ENCODE data around the gene OR10G7. TPM values are rescaled to one million over a fixed set of nuclear protein-coding genes. Genes with fewer than 3 reads are reported as not detected.

Gene OR10G7
- total RNA-seq, 1 donor from 2014 or later, result not detected

DNA sequence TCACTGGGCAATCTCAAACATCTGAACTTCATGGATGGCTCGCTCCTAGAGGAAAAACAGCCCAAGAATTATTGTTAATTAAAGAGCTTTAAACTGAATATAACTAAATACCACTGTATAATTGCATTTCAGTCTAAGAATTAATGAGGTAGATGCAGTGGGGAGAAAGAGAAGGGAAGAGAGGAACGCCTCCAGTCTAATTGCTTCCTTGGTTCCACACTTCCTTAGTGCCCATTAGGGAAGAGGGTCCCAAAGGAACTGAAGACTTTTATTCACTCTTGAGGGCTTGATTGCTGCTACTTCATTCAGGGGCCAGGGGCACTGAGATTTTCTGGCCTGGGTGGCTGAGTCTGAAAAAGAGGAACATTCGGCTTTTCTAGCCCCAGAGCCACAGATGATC lies 11.8 kb upstream of the OR10G7 start:
- DNase-seq (ENCODE audit: low read depth), result no peak
- Histone ChIP-seq H4K20me1 (ENCODE audit: insufficient read depth, low read length) (no peaks in the 10 kb centered on the region), H3K9me3 (ENCODE audit: insufficient read depth, low read depth, low read length) (no peaks in the 10 kb centered on the region), H3K27ac (ENCODE audit: low read depth, low read length) (no peak overlapping the region), H3K9ac (ENCODE audit: low read length) (no peak overlapping the region), H3K36me3 (ENCODE audit: insufficient read depth, low read length) (no peaks in the 10 kb centered on the region), H3K79me2 (ENCODE audit: insufficient read depth, low read length) (no peaks in the 10 kb centered on the region), H3K4me3 (ENCODE audit: insufficient read depth, low read depth, low read length) (no peak overlapping the region), H3K4me1 (ENCODE audit: insufficient read depth, low read length) (no peaks in the 10 kb centered on the region), H2AFZ (ENCODE audit: low read depth, low read length) (no peak overlapping the region), H3K4me2 (ENCODE audit: low read length) (no peak overlapping the region), H3K27me3 (ENCODE audit: insufficient read depth, low read length) (no peaks in the 10 kb centered on the region)
- H3K9me3 Mint-ChIP-seq (ENCODE audit: unreplicated experiment), result peaks cover 4% of the 10 kb centered on the region
- H3K27ac Mint-ChIP-seq (ENCODE audit: unreplicated experiment), result no peak overlapping the region
- TF ChIP-seq, protein P1, sequence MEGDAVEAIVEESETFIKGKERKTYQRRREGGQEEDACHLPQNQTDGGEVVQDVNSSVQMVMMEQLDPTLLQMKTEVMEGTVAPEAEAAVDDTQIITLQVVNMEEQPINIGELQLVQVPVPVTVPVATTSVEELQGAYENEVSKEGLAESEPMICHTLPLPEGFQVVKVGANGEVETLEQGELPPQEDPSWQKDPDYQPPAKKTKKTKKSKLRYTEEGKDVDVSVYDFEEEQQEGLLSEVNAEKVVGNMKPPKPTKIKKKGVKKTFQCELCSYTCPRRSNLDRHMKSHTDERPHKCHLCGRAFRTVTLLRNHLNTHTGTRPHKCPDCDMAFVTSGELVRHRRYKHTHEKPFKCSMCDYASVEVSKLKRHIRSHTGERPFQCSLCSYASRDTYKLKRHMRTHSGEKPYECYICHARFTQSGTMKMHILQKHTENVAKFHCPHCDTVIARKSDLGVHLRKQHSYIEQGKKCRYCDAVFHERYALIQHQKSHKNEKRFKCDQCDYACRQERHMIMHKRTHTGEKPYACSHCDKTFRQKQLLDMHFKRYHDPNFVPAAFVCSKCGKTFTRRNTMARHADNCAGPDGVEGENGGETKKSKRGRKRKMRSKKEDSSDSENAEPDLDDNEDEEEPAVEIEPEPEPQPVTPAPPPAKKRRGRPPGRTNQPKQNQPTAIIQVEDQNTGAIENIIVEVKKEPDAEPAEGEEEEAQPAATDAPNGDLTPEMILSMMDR (IDR thresholded peaks at IDR 0.05; ENCODE audit: insufficient read depth, low read depth, low read length), result no peak
- no peak for TF ChIP-seq EZH2 (IDR thresholded peaks at IDR 0.05; ENCODE audit: insufficient read depth, low read length)
- H3K27me3 Mint-ChIP-seq (ENCODE audit: low read depth, unreplicated experiment), result no peaks in the 10 kb centered on the region
- H3K4me1 Mint-ChIP-seq (ENCODE audit: low read depth, unreplicated experiment), result no peaks in the 10 kb centered on the region
- H3K36me3 Mint-ChIP-seq (ENCODE audit: low read depth, unreplicated experiment), result no peaks in the 10 kb centered on the region
- no peak for FAIRE-seq
- H3K4me3 Mint-ChIP-seq (ENCODE audit: unreplicated experiment), result no peak overlapping the region

DNA sequence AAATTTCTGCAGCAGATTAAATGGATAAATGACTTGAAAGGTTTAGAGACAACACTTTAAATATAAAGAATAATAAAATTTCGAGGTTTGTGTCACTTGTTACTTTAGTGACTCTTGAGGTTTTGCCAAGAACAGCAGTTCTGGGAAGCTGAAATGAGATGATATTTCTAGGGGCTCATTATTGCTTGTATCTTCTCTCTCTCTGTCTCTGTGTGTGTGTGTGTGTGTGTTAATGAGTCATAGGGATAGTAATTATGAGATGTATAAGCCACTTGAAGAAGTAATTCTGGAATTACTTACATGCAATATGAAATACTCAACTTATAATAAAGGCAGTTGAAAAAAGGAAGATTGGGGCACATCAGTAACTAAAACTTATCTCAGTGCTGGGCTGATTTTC lies 9.6 kb upstream of the OR10G7 start:
- H3K4me3 Mint-ChIP-seq (ENCODE audit: unreplicated experiment), result no peak overlapping the region
- no peaks in the 10 kb centered on the region for H3K79me2 ChIP-seq (ENCODE audit: insufficient read depth, low read length)
- no peak overlapping the region for H3K4me3 ChIP-seq (ENCODE audit: insufficient read depth, low read depth, low read length)
- no peaks in the 10 kb centered on the region for H3K36me3 Mint-ChIP-seq (ENCODE audit: low read depth, unreplicated experiment)
- TF ChIP-seq, protein P1 (IDR thresholded peaks at IDR 0.05; ENCODE audit: insufficient read depth, low read depth, low read length), result no peak
- TF ChIP-seq EZH2 (IDR thresholded peaks at IDR 0.05; ENCODE audit: insufficient read depth, low read length), result no peak
- DNase-seq (ENCODE audit: low read depth), result no peak
- H3K9me3 Mint-ChIP-seq (ENCODE audit: unreplicated experiment), result peaks cover 4% of the 10 kb centered on the region
- no peak overlapping the region for H2AFZ ChIP-seq (ENCODE audit: low read depth, low read length)
- H3K4me1 ChIP-seq (ENCODE audit: insufficient read depth, low read length), result no peaks in the 10 kb centered on the region
- H3K9me3 ChIP-seq (ENCODE audit: insufficient read depth, low read depth, low read length), result no peaks in the 10 kb centered on the region
- no peaks in the 10 kb centered on the region for H3K27me3 ChIP-seq (ENCODE audit: insufficient read depth, low read length)
- no peaks in the 10 kb centered on the region for H3K36me3 ChIP-seq (ENCODE audit: insufficient read depth, low read length)
- H3K27ac Mint-ChIP-seq (ENCODE audit: unreplicated experiment), result no peak overlapping the region
- no peak for FAIRE-seq
- H3K4me2 ChIP-seq (ENCODE audit: low read length), result no peak overlapping the region
- H3K27me3 Mint-ChIP-seq (ENCODE audit: low read depth, unreplicated experiment), result no peaks in the 10 kb centered on the region
- no peak overlapping the region for H3K9ac ChIP-seq (ENCODE audit: low read length)
- no peaks in the 10 kb centered on the region for H3K4me1 Mint-ChIP-seq (ENCODE audit: low read depth, unreplicated experiment)
- no peak overlapping the region for H3K27ac ChIP-seq (ENCODE audit: low read depth, low read length)
- H4K20me1 ChIP-seq (ENCODE audit: insufficient read depth, low read length), result no peaks in the 10 kb centered on the region

DNA sequence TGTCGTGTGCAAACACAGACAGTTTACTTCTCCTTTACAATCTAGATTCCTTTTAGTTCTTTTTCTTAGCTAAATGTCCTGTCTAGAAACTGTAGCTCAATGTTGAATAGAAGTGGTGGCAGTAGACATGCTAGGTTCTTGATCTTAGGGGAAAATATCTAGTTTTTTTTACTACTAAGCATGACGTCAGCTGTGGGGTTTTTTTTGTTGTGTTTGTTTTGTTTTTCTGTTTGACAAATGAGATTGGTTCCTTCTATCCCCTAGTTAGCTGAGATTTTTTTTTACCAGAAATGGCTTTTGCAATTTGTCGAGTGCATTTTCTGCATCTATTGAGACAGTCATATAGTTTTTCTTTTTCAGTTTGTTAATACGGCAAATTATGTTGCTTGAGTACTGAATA lies 2.3 kb upstream of the OR10G7 start:
- Mint-ChIP-seq H3K27ac (ENCODE audit: unreplicated experiment) (no peak overlapping the region), H3K4me3 (ENCODE audit: unreplicated experiment) (no peak overlapping the region), H3K27me3 (ENCODE audit: low read depth, unreplicated experiment) (no peaks in the 10 kb centered on the region), H3K9me3 (ENCODE audit: unreplicated experiment) (no peaks in the 10 kb centered on the region), H3K4me1 (ENCODE audit: low read depth, unreplicated experiment) (no peaks in the 10 kb centered on the region), H3K36me3 (ENCODE audit: low read depth, unreplicated experiment) (no peaks in the 10 kb centered on the region)
- H3K27me3 ChIP-seq (ENCODE audit: insufficient read depth, low read length), result no peaks in the 10 kb centered on the region
- H3K27ac ChIP-seq (ENCODE audit: low read depth, low read length), result no peak overlapping the region
- no peaks in the 10 kb centered on the region for H3K79me2 ChIP-seq (ENCODE audit: insufficient read depth, low read length)
- H3K9ac ChIP-seq (ENCODE audit: low read length), result no peak overlapping the region
- H3K4me2 ChIP-seq (ENCODE audit: low read length), result no peak overlapping the region
- H3K9me3 ChIP-seq (ENCODE audit: insufficient read depth, low read depth, low read length), result no peaks in the 10 kb centered on the region
- FAIRE-seq (no peak), DNase-seq (ENCODE audit: low read depth) (no peak)
- H4K20me1 ChIP-seq (ENCODE audit: insufficient read depth, low read length), result no peaks in the 10 kb centered on the region
- TF ChIP-seq, protein P1 (IDR thresholded peaks at IDR 0.05; ENCODE audit: insufficient read depth, low read depth, low read length), result no peak
- no peak for TF ChIP-seq EZH2 (IDR thresholded peaks at IDR 0.05; ENCODE audit: insufficient read depth, low read length)
- no peak overlapping the region for H3K4me3 ChIP-seq (ENCODE audit: insufficient read depth, low read depth, low read length)
- H3K4me1 ChIP-seq (ENCODE audit: insufficient read depth, low read length), result no peaks in the 10 kb centered on the region
- H3K36me3 ChIP-seq (ENCODE audit: insufficient read depth, low read length), result no peaks in the 10 kb centered on the region
- H2AFZ ChIP-seq (ENCODE audit: low read depth, low read length), result no peak overlapping the region

Measured in astrocyte (in vitro differentiated cells and primary cell).